Muscle layer of colon (tissue), 2 donors: ENCODE measurements around the gene HS3ST6.

Experiments
- H3K27ac ChIP-seq: one replicate; pipeline ENCODE4 v1.7.0; 2013; ENCODE audit warnings: low read depth, mild to moderate bottlenecking, low read length, moderate library complexity
- H3K27me3 ChIP-seq, 2 donors: one replicate each; pipeline ENCODE4 v1.7.0; 2013; ENCODE audit warnings: low read length in 2 of 2, mild to moderate bottlenecking in 2 of 2; ENCODE audit not compliant: insufficient read depth in 2 of 2, control insufficient read depth in 1 of 2
- H3K36me3 ChIP-seq: one replicate; pipeline ENCODE4 v1.7.0; 2013; ENCODE audit warnings: mild to moderate bottlenecking, low read length; ENCODE audit not compliant: insufficient read depth
- H3K4me1 ChIP-seq: one replicate; pipeline ENCODE4 v1.7.0; 2013; ENCODE audit warnings: mild to moderate bottlenecking, low read length; ENCODE audit not compliant: insufficient read depth
- H3K4me3 ChIP-seq, 2 donors: one replicate each; pipeline ENCODE4 v1.7.0; 2013; ENCODE audit warnings: low read length in 2 of 2, low read depth in 1 of 2, mild to moderate bottlenecking in 1 of 2, moderate library complexity in 1 of 2
- H3K9ac ChIP-seq: one replicate; pipeline ENCODE4 v1.7.0; 2013; ENCODE audit warnings: low read length
- H3K9me3 ChIP-seq: one replicate; pipeline ENCODE4 v1.7.0; 2013; ENCODE audit warnings: mild to moderate bottlenecking, low read length
- donor health status: abdominal sarcoma.
- donor health status: Adenocarcinoma of cecum.

HS3ST6 gene

GRCh38 chr16:1936945-1937479 is 18.8 kb upstream of the HS3ST6 start:
- Histone ChIP-seq H3K9me3 (no peaks in the 10 kb centered on the region), H3K27ac (no peak overlapping the region), H3K4me1 (peaks cover 7% of the 10 kb centered on the region), H3K4me3 (no peak overlapping the region), H3K36me3 (peaks cover 23% of the 10 kb centered on the region), H3K9ac (no peak overlapping the region), H3K27me3 (peaks cover 0 to 16% of the 10 kb centered on the region in 2 donors)

GRCh38 chr16:1933097-1933661 is 15.0 kb upstream of the HS3ST6 start:
- Histone ChIP-seq H3K36me3 (peaks cover 4% of the 10 kb centered on the region), H3K4me1 (no peaks in the 10 kb centered on the region), H3K9me3 (no peaks in the 10 kb centered on the region), H3K9ac (no peak overlapping the region), H3K4me3 (no peak overlapping the region), H3K27me3 (peaks cover 0 to 21% of the 10 kb centered on the region in 2 donors), H3K27ac (no peak overlapping the region)

- Histone ChIP-seq H3K27ac (no peak overlapping the region), H3K9me3 (no peaks in the 10 kb centered on the region), H3K9ac (no peak overlapping the region), H3K27me3 (peaks cover 0 to 21% of the 10 kb centered on the region in 2 donors), H3K4me3 (no peak overlapping the region), H3K4me1 (no peaks in the 10 kb centered on the region), H3K36me3 (no peaks in the 10 kb centered on the region)
Measured at GRCh38 chr16:1932050-1933028, 14.1 kb upstream of the HS3ST6 start.

- Histone ChIP-seq H3K4me3 (no peak overlapping the region), H3K9ac (no peak overlapping the region), H3K36me3 (no peaks in the 10 kb centered on the region), H3K9me3 (no peaks in the 10 kb centered on the region), H3K4me1 (no peaks in the 10 kb centered on the region), H3K27me3 (peaks cover 0 to 21% of the 10 kb centered on the region in 2 donors), H3K27ac (no peak overlapping the region)
Measured at GRCh38 chr16:1930338-1930720, 12.1 kb upstream of the HS3ST6 start.

- Histone ChIP-seq H3K4me1 (no peaks in the 10 kb centered on the region), H3K4me3 (peak overlapping the region; percentile 48 to 75), H3K36me3 (no peaks in the 10 kb centered on the region), H3K9me3 (no peaks in the 10 kb centered on the region), H3K27ac (peak overlapping the region; percentile 70), H3K9ac (no peak overlapping the region), H3K27me3 (peaks cover 0 to 22% of the 10 kb centered on the region in 2 donors)
Measured at GRCh38 chr16:1929578-1930337, 11.5 kb upstream of the HS3ST6 start.

- no peaks in the 10 kb centered on the region for H3K36me3 ChIP-seq
- H3K27ac ChIP-seq: peak overlapping the region; percentile 70
- no peaks in the 10 kb centered on the region for H3K9me3 ChIP-seq
- no peaks in the 10 kb centered on the region for H3K4me1 ChIP-seq
- H3K4me3 ChIP-seq: peak overlapping the region; percentile 48 to 75
- H3K9ac ChIP-seq: no peak overlapping the region
- peaks cover 0 to 28% of the 10 kb centered on the region in 2 donors for H3K27me3 ChIP-seq
Measured at GRCh38 chr16:1929105-1929504, 10.9 kb upstream of the HS3ST6 start.

- H3K4me3 ChIP-seq: no peak overlapping the region
- H3K27me3 ChIP-seq: peaks cover 8 to 31% of the 10 kb centered on the region in 2 donors
- H3K27ac ChIP-seq: no peak overlapping the region
- no peaks in the 10 kb centered on the region for H3K4me1 ChIP-seq
- no peaks in the 10 kb centered on the region for H3K9me3 ChIP-seq
- H3K9ac ChIP-seq: no peak overlapping the region
- H3K36me3 ChIP-seq: no peaks in the 10 kb centered on the region
Measured at GRCh38 chr16:1926271-1926670, 8.1 kb upstream of the HS3ST6 start.

- H3K4me1 ChIP-seq: no peaks in the 10 kb centered on the region
- H3K4me3 ChIP-seq: no peak overlapping the region
- H3K9ac ChIP-seq: no peak overlapping the region
- H3K27me3 ChIP-seq: peaks cover 11 to 46% of the 10 kb centered on the region in 2 donors
- H3K27ac ChIP-seq: no peak overlapping the region
- H3K9me3 ChIP-seq: no peaks in the 10 kb centered on the region
- no peaks in the 10 kb centered on the region for H3K36me3 ChIP-seq
Measured at GRCh38 chr16:1924095-1924494, 5.9 kb upstream of the HS3ST6 start.

- no peaks in the 10 kb centered on the region for H3K4me1 ChIP-seq
- H3K27ac ChIP-seq: no peak overlapping the region
- no peaks in the 10 kb centered on the region for H3K36me3 ChIP-seq
- H3K4me3 ChIP-seq: no peak overlapping the region
- no peaks in the 10 kb centered on the region for H3K9me3 ChIP-seq
- peaks cover 11 to 52% of the 10 kb centered on the region in 2 donors for H3K27me3 ChIP-seq
- no peak overlapping the region for H3K9ac ChIP-seq
Measured at GRCh38 chr16:1923299-1924034, 5.3 kb upstream of the HS3ST6 start.

GRCh38 chr16:1922357-1922756 is 4.1 kb upstream of the HS3ST6 start:
- peaks cover 11 to 58% of the 10 kb centered on the region in 2 donors for H3K27me3 ChIP-seq
- no peaks in the 10 kb centered on the region for H3K4me1 ChIP-seq
- H3K36me3 ChIP-seq: no peaks in the 10 kb centered on the region
- H3K27ac ChIP-seq: no peak overlapping the region
- H3K9ac ChIP-seq: no peak overlapping the region
- H3K4me3 ChIP-seq: no peak overlapping the region
- no peaks in the 10 kb centered on the region for H3K9me3 ChIP-seq
